GM12875 (cell line): Measurements from ENCODE around the gene OR8D2.
"Not testable (repeated sequence)": the region's sequence is repeated elsewhere in the genome, so short reads cannot be mapped to it uniquely, and the experiment has no call there.

ENCODE experiments used
- H3K4me3 ChIP-seq: one replicate; pipeline ENCODE4 v1.5.1; 2011; ENCODE audit warnings: low read depth, low read length, control low read depth
- CTCF ChIP-seq: IDR thresholded peaks from 2 replicates; pipeline ENCODE4 v1.5.1; 2011; ENCODE audit warnings: low read depth, mild to moderate bottlenecking, control low read depth, inconsistent platforms, low read length, moderate library complexity, borderline replicate concordance; ENCODE audit not compliant: insufficient read depth

Gene OR8D2

GRCh38 chr11:124274000-124274399 is 46.0 kb downstream of the OR8D2 start:
- H3K4me3 ChIP-seq = no peak overlapping the region

GRCh38 chr11:124270886-124271285 is 49.1 kb downstream of the OR8D2 start:
- not testable (repeated sequence) for H3K4me3 ChIP-seq

More at GRCh38 chr11:124274000-124274399, 46.0 kb downstream of the OR8D2 start:
- TF ChIP-seq CTCF = no peak
